ENCODE measurements around the gene TAF4.

Gene TAF4

DNA sequence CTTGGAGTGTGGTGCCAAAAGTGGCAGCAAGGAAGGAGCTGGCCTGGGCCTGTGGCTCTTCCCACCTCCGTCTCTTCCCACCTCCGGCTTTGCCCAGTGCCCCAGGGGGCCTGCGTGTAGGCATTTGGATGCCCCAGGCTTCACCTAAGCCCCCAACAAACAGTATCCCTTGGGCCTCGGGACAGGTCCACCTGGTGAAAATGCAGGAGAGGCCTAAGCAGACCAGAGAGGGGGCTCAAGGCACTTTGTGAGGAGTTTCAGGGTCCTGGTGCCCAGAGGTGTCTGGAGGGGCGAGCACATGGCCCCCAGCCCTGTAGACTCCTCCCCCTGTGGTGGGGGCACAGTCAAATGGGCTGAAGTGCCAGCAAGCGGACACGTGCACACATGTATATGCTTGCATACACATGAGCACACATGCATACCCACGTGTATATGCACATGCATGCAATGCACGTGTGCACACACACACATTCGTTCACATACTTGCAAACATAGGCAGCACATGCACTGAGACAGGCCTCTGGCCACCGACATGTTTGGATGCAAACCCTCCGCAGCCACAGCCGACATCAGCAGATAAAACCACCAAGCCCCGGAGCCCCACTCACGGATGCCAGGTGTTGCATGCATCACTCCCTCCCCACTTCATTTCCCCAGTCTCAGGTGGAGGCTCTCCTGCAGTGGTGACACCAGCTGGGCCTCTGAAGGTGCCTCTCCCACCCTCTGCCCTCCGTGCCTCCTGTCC, 124.5 kb downstream of the TAF4 start:
- no peak for DNase-seq (ENCODE audit: low spot score)

DNA sequence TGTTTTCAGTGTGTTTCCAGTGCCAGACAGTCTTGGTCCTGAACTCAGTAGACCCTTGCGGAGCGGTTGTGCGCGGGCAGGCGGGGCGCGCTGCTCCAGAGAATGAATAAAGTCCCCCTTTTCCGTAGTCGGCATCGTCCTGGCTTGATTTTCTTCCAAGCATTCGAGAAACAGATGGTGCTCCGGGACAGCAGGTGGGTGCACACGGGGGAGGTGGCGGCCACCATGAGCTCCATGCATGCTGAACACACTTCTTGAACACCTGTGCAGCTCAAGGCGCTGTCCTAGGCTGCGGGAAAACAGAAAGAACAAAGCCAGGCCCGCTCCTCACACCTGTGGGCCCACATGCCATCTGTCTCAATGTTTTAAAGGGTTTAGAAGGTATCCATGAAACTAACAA, 125.2 kb downstream of the TAF4 start:
- no peak for DNase-seq (ENCODE audit: low spot score)

DNA sequence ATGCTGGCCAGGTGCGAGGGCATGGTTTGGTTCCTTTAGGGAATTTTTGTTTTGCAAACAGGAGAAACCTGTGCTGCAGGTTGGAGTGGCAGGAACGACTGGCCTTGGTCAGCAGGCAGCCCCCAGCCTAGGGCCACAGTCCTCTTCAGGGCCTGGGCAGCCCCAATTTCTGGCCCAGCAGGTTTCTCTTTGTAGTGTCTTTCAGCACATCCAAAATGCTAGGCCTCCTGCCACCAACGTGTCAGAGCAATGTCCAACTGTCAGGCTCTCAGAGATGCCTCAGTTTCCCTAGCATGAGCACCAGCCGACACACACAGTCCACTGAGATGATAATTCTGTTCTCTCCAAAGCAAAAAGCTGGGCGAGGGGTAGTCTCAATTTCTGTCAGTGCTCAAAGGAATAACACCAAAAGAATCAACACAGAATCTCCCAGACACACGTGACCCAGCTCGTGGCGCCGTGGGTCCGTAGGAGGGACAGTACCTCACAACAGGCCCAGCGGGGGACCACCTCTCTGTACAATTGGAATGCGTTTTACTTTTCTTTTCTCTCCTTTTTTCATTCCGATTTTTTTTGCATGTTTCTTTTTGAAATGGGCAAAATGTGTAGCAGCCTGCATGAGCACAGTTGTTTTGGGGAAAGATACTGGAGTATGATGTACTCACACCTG, 125.9 kb downstream of the TAF4 start:
- DNase-seq (ENCODE audit: low spot score), result no peak

DNA sequence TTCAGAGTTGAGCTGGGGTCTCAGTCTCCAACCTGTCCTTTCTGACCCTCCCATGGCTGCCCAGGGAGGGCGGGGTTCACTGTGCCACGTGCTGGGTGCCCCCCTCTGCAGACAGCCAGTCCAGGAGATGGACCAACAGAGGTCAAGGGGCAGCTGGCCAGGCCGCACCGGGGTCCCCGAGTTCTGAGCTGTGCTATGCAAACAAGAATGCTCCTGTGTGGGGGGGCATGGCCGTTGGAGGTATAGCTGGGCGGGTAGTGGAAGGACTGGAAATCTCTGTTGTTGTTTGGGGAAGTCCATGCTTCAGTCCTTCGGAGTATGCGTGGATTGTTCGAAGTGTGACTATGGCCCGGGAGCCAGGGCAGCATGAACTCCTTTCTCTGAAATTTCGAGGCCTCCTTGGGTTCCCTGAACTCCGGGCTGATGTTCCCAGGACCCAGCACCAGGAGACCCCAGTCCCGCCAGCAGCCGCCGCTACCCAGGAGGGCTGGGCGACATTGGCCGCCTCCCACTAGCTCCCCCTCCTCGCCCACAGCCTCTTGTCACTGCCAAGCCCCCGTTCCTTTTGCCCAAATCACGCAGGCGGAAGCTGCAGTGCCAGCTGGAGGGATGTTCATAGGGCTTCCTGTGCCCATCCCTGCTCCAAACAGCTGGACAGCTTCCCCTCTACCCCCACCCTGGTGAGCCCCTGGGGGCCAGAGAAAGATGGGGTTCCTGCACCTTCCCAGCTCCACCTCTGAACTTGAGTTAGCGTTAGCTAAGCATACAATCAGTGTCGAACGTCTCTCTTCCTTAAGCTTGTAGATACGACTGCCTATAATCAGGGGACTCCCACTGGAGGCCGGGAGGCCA, 126.6 kb downstream of the TAF4 start:
- DNase-seq (ENCODE audit: low spot score), result no peak

DNA sequence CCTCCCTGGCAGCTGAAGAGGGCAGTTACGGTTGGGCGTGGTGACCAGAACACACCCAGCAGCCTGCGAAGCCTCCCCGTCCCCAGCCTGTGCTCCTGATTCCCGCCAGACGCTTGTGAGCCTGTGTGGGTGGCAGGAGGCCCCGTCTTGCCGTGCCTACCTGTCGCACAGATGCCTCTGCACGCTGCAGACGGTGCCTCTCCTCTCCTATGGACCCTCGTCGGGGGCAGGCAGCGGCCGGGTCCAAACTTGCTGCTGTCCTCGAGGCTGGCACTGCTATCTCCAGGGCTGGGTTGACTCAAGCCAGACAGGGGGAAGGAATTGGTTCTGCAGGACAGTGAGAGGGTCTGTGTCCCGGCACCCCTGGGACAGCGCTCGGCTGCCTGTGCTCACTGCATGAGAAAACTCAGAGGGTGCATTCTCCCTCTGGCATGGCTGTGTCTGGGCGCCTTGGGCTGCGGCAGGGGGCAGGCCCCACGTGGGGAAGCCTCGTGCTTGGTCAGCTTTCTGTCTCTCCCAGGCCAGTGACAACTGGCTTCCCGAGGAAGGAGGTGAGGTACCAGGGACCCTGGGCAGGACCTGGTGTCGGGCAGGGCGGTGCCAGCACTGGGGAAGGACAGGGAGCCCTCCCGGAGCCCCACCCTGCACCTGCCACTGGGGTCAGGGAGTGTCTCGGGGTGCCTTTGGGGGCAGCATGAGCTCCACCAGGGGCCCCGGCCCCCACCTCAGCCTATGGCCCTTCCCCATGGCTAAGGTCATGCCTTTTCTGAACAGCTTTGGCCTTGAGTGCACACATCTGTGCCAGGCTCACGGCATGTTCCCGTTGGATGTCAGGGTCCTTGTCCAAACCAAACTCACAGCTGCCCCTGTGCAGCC, 127.5 kb downstream of the TAF4 start:
- DNase-seq (ENCODE audit: low spot score), result no peak

DNA sequence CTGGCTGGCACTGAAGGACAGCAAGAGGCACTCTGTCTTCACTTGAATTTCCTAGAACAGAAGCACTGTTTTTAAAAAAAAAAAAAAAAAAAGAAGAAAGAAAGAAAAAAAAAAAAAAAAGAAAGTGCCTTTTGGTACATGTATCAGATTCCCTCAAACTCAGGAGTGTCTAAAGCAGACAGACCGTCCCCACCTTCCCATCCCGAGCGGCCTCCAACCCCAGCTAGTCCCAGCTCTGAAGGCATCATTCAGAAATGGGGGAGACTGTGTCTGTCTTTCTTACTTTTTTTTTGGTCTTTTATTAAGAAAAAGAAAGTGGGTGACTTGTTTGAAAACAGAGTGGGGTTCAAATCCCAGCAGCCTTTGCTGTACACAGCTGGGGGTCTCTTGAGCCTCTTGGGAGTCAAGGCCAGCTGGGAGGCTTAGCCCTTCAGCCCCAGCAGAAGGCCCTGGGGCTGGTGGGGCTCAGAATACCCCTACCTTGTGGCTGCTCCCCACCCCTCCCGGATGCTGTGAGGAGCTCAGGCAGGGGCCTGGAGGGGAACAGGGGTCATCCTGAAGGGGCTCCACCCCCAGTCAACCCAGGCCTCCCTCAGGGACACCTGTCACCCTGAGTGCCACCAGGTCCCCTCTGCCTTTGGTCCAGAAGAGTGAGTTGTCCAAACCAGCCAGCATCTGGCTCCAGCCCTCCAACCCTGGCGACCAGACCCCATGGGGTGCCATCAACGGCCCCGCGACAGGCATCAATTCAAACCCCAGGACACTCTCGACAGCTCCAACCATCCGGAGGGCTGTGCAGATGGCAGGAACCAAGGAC, 128.3 kb downstream of the TAF4 start:
- no peak for DNase-seq (ENCODE audit: low spot score)

DNA sequence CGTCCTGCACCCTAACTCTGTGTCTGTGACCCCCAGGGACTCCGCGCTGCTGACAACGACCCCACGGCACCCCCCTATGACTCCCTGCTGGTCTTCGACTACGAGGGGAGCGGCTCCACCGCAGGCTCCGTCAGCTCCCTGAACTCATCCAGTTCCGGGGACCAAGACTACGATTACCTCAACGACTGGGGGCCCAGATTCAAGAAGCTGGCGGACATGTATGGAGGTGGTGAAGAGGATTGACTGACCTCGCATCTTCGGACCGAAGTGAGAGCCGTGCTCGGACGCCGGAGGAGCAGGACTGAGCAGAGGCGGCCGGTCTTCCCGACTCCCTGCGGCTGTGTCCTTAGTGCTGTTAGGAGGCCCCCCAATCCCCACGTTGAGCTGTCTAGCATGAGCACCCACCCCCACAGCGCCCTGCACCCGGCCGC, 129.0 kb downstream of the TAF4 start:
- no peak for DNase-seq (ENCODE audit: low spot score)

DNA sequence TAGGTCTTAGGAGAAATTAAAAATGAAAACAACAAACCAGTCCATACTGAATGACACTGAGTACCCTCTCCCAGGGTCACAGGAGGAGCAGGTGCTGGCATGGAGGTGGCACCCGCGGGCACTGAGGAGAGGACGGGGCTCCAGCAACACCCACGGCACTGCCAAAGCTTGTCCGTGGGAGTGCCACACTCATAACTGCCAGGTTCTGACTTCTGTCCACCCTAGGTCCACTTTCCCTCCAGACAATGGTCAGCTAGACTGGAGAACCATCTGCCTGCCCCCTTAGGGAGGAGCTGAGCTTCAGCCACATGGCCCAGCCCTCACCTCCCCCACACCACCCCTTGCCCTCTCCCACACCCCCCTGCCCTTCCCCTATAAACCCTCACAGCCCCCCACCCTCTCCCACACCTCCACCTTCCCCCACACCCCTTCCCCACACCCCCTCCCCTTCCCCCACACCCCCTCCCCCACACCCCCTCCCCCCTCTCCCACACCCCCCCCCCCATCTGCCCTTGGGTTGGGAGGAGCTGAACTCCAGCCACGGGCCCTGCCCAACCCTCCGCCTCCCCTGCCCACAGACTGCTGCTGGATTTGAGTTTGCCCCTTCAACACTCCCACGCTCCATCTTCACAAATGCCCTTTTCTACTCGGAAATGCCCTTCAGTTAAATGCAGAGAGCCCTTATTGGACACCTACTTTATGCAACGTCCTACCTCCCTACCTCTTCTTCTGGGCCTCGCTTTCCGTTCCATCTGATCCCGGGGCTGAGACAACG, 129.6 kb downstream of the TAF4 start:
- no peak for DNase-seq (ENCODE audit: low spot score)

DNA sequence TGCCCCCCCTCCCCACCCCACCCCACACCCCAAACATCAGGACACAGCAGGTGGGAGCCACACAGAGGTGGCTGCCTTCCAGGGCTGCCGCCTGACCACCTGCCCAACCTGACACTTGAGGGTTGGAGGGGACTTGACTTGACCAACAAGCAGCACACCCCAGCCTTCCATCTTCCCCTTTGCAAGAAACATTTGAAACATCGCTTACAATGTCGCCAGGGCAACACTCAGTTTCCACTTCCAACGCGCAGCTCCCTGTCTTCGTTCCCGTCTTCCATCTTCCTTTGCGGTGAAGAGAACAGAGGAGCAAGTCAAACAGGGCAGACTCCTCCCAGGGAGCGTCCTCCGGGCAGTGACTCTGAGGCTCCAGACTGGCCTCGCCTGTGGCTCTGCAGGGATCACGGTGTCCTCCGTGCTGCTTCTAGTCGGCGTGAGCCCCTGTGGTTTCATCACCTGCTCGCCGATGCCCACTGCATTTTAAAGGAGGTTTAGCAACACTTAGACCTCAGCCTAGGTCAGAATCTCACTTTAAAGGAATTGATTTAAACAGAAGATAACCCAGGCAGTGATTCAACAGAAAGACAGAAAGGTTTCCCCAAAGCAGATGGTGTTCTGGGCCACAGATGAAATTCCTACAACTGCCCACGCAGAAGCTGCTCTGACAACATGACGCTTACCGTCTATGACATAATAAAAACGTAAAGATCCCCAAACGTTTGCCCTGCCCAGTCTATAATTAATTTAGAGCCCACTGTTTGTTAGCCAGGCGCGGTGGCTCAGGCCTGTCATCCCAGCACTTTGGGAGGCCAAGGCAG, 130.8 kb downstream of the TAF4 start:
- no peak for DNase-seq (ENCODE audit: low spot score)

DNA sequence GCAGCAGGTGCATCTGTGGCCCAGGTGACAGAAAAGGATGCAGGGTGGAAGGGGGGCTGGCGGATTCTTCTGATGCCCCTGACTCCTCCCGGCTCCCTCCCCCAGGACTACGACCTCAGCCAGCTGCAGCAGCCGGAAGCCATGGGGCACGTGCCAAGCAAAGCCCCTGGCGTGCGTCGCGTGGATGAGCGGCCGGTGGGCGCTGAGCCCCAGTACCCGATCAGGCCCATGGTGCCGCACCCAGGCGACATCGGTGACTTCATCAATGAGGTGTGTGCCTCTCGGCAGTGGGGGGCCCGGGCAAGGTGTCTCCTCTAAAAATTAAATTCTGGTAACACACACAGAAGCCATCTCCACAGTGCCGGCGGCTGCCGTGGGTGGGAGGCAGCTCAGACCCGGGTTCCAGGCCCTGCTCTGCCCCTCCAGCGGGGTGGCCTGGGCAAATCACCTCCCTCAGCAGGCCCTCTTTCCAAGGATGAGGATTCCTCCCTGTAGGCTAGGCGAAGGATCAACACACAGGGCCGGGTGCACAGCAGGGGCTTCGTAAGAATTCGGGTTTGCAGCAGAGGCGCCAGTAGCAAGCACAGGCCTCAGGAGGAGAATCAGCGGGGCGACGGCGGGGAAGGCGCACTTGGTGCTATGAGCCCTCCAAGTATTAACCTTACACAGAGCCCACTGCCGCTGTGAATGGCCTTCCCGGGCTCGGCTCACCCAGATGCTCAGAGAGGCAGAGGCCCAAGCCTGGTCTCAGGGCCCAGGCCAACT, 131.5 kb downstream of the TAF4 start:
- no peak for DNase-seq (ENCODE audit: low spot score)

DNA sequence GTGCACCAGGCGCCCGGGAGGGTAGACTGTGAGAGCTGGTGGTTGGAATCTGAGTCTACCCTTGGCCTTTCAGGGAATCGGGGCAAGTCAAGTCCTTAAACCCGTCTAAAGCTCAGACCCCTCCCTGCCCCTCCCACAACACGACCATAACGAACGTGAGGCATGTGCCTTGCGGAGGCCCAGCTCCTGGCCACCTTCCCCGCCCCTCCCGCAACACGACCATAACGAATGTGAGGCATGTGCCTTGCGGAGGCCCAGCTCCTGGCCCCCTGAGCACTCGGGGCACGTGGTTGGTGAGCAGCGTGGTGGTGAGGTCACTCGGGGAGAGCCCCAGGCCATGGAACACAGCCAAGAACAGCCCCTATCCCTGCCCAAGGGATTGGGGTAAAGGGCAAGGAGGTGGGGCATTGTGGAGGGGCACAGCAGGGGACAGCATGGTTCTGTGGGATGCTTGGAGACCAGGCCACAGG, 132.2 kb downstream of the TAF4 start:
- no peak for DNase-seq (ENCODE audit: low spot score)

DNA sequence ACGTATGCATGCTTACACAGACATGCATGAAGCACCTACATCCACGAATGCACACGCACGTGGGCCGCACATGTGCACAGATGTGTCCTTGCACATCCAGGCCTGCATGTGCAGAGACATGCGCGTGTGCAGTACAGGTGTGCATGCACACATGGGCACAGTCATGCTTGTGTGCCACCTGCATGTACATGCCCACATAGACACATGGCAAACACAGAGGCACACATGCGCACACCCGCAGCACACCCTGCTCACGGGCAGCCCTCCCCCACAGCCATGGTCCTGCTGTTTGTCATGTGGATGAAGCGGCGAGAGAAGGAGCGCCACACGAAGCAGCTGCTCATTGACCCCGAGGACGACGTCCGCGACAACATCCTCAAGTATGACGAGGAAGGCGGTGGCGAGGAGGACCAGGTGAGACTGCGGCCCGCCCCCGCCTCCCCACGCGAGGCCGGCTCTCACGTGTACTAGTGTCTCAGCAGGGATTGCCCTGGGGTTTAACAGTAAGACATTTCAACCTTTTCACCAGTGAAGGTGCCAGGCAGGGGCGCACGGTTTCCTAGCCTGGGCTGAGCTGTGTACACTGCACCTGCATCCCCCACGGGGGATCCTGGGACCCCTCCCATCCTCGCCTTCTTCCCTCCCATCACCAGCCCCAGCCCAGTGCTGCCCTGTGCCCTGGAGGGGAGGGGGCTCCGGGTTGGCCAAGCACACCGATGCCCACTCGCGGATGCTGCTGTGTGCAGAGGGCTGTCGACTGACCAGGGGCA, 132.8 kb downstream of the TAF4 start:
- no peak for DNase-seq (ENCODE audit: low spot score)

DNA sequence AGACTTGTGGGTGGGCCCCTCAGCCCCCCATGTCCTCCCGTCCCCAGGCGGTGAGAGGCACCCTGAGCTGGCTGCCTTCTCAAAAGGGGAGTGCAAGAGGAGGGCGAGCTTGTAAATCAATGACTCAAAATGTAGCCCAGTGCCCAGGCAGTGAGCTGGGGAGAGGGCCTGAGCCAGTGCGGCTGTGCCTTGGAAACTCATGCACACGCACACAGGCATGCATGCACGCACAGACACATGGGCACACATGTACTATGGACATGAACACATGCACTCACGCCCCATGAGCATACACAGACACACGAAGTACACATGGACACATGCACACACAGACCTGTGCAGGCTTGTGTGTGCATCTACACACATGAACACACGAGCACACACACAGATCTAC, 133.5 kb downstream of the TAF4 start:
- DNase-seq (ENCODE audit: low spot score), result no peak

DNA sequence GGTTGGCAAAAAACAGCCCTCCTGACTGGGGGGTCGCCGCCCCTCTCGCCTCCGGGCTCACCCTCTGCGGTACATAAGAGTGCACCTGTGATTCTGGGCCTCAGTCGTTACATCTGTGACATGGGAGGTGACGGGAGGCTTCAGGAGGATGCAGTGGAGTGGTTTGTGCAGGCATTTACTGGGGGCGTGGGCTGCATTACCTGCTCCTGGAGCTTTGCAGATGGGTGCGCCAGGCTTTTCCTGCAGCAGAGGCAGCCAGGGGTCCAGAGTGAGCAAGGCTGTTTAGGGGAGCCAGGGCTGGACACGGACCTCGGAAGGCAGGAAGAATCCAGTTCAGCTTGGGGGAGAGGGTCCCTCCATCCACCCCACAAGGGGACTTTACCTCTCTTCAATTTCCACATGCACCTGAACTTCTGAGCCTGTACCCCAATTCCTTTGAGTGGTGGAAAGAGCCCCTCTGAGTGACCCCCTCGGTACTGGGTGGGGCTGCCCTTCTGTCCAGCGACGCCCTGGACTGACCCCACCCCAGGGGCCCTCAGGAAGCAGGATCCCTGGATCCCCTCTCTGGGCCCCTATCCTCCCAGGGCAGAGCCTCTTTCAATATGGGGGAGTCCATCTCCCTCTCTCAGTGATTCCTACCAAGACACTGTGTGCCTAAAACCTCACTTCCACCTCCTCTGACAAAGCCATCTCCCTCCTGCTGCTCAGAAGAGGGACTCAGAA, 134.0 kb downstream of the TAF4 start:
- DNase-seq (ENCODE audit: low spot score), result no peak

DNA sequence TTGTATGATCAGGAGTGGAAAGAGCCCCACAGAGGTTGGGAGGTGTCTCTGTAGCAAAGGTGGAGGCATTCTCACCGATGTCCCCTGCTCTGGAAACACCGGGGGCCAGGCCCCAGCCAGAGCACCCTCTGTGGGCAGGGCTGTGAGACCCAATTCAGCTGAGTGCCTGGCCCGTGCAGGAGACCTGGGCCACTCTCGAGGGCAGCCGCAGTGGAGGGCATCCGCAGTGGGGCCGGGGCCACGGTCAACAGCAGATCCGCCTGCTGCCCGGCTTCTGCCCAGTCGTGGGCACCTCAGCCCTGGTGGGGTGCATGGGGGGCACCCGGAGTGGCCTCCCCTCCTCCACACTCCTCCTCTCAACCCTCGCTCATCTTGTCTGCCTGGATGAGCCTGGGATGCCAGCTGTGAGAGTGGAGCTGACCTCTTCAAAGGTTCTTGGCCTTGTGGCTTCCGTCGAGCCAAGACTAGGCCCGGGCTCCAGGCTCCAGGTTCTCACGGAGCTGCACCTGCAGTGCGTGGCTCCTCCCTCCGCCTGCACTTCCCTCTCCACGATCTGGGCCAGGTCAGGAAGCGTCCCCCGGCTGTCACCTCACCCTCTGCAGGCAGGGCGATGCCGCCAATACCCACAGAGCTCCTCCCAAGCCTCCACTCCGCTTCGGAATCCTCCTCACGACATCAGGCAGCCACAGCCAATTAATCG, 134.8 kb downstream of the TAF4 start:
- DNase-seq (ENCODE audit: low spot score), result no peak

DNA sequence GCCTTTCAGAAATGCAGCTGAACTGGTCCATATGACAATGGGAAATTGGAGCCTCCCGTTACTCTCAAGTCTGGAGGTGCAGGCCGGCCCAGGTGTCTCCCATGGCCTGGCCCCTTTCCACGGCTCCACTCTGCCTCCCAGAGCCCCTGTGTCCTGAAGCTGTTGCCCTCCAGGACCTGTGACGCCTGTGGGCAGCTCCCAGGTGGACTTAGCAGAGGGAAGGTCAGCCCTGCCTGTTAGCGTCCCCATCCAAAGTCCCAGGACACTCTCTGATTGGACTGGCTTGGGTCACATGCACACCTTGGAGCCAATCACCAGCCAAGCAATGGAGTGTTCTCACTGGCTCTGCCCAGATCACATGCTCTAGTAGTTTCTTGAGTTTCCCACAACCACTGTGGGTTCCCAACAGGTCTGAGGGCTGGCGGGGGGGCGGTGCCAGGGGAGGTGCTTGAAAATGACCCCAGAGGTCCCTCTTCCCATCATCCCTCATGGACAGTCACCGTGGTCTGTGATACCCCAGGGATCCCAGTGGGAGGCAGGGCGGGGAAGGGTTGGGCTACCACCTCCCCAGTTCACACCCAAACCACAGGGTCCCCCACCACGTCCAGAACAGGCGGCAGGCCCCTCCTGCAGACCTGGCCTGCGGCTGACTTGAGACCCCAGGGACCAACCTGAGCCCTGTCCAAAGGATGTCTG, 135.6 kb downstream of the TAF4 start:
- no peak for DNase-seq (ENCODE audit: low spot score)

Measured in kidney capillary endothelial cell (primary cell).